Lower lobe of right lung (tissue), 2 donors: ENCODE results near the gene OR52A5. TPM values are rescaled to one million over a fixed set of nuclear protein-coding genes. Genes with fewer than 3 reads are reported as not detected.

Experiments
- ATAC-seq, 2 donors: fragments of 200-7000 bp; cut with Tn5 transposase; one replicate each; pipeline ENCODE4 v1.9.1; 2020 to 2022; ENCODE audit warnings: mild to moderate bottlenecking in 2 of 2, moderate library complexity in 2 of 2
- DNase-seq: peaks from one replicate; pipeline ENCODE4 v3.0.0-alpha.2; 2020
- H3K27ac ChIP-seq: fragments of 200-600 bp; one replicate; pipeline ENCODE4 v1.8.0; 2022
- H3K27me3 ChIP-seq: fragments of 200-600 bp; one replicate; pipeline ENCODE4 v1.8.0; 2022; ENCODE audit warnings: low read depth
- H3K36me3 ChIP-seq: fragments of 200-600 bp; one replicate; pipeline ENCODE4 v1.8.0; 2022; ENCODE audit warnings: mild to moderate bottlenecking
- H3K4me1 ChIP-seq: fragments of 200-600 bp; one replicate; pipeline ENCODE4 v1.8.0; 2022
- H3K4me3 ChIP-seq: fragments of 200-600 bp; one replicate; pipeline ENCODE4 v1.8.0; 2022; ENCODE audit warnings: mild to moderate bottlenecking
- H3K9me3 ChIP-seq: fragments of 200-600 bp; one replicate; pipeline ENCODE4 v1.8.0; 2022
- CTCF ChIP-seq: fragments of 200-600 bp; IDR thresholded peaks from one replicate; pipeline ENCODE4 v1.8.0; 2022; ENCODE audit warnings: antibody characterized with exemption, mild to moderate bottlenecking
- intact Hi-C: fragments of 100-400 bp; cut with DNase I; formaldehyde crosslinking; loops from one replicate; pipeline ENCODE4 v1.11.0; 2022
- total RNA-seq: library from RNA; stranded (reverse); fragmentation: NEBNext Ultra II Directional; extraction: Animal tissue kit (Norgen Biotek cat#: 25700); gene quantifications from one replicate; pipeline ENCODE4 v1.2.1, GENCODE V29; 2021
- donor health status: DM: no; HTN: yes; CAD: no; lungs with severe emphysema.

OR52A5 gene
- total RNA-seq, 1 donor from 2014 or later = not detected

GRCh38 chr11:5118893-5119292 is 19.3 kb downstream of the OR52A5 start:
- TF ChIP-seq CTCF = no peak
- Histone ChIP-seq H3K9me3 (no peaks in the 10 kb centered on the region), H3K4me3 (no peak overlapping the region), H3K4me1 (no peaks in the 10 kb centered on the region), H3K27ac (no peak overlapping the region), H3K27me3 (no peaks in the 10 kb centered on the region), H3K36me3 (no peaks in the 10 kb centered on the region)
- ATAC-seq (no peak), DNase-seq (no peak)
- intact Hi-C loops = no loop called here

GRCh38 chr11:5117588-5117987 is 20.6 kb downstream of the OR52A5 start:
- TF ChIP-seq CTCF = no peak
- ATAC-seq (no peak), DNase-seq (no peak)
- intact Hi-C loops = no loop called here
- Histone ChIP-seq H3K4me1 (no peaks in the 10 kb centered on the region), H3K36me3 (no peaks in the 10 kb centered on the region), H3K9me3 (no peaks in the 10 kb centered on the region), H3K27me3 (no peaks in the 10 kb centered on the region), H3K27ac (no peak overlapping the region), H3K4me3 (no peak overlapping the region)

GRCh38 chr11:5115339-5115738 is 22.8 kb downstream of the OR52A5 start:
- DNase-seq = no peak
- Histone ChIP-seq H3K9me3 (no peaks in the 10 kb centered on the region), H3K36me3 (no peaks in the 10 kb centered on the region), H3K27me3 (no peaks in the 10 kb centered on the region), H3K27ac (no peak overlapping the region), H3K4me3 (no peak overlapping the region), H3K4me1 (no peaks in the 10 kb centered on the region)
- ATAC-seq = no peak
- TF ChIP-seq CTCF = no peak
- intact Hi-C loops = no loop called here

GRCh38 chr11:5107285-5107684 is 30.9 kb downstream of the OR52A5 start:
- TF ChIP-seq CTCF = no peak
- ATAC-seq (no peak), DNase-seq (no peak)
- no peak overlapping the region for H3K27ac ChIP-seq
- no peaks in the 10 kb centered on the region for H3K36me3 ChIP-seq
- H3K27me3 ChIP-seq = no peaks in the 10 kb centered on the region
- H3K9me3 ChIP-seq = no peaks in the 10 kb centered on the region
- H3K4me1 ChIP-seq = no peaks in the 10 kb centered on the region
- intact Hi-C loops = no loop called here
- no peak overlapping the region for H3K4me3 ChIP-seq

- Histone ChIP-seq H3K4me3 (no peak overlapping the region), H3K27ac (no peak overlapping the region), H3K36me3 (no peaks in the 10 kb centered on the region), H3K4me1 (no peaks in the 10 kb centered on the region), H3K27me3 (no peaks in the 10 kb centered on the region), H3K9me3 (no peaks in the 10 kb centered on the region)
- no peak for TF ChIP-seq CTCF
- DNase-seq (no peak), ATAC-seq (no peak)
- intact Hi-C loops = no loop called here
These were observed 35.1 kb downstream of the OR52A5 start for GRCh38 chr11:5103066-5103465.

- no peak overlapping the region for H3K27ac ChIP-seq
- ATAC-seq = no peak
- no peak for TF ChIP-seq CTCF
- H3K4me1 ChIP-seq = no peaks in the 10 kb centered on the region
- intact Hi-C loops = no loop called here
- no peaks in the 10 kb centered on the region for H3K36me3 ChIP-seq
- H3K4me3 ChIP-seq = no peak overlapping the region
- H3K27me3 ChIP-seq = no peaks in the 10 kb centered on the region
- no peaks in the 10 kb centered on the region for H3K9me3 ChIP-seq
- DNase-seq = no peak
These were observed 35.9 kb downstream of the OR52A5 start for GRCh38 chr11:5102246-5102645.
